ENCODE measurements around the gene KRTAP10-9.
"Not testable (repeated sequence)": the region's sequence is repeated elsewhere in the genome, so short reads cannot be mapped to it uniquely, and the experiment has no call there.

Gene KRTAP10-9

GRCh38 chr21:44644878-44645277, 18.0 kb downstream of the KRTAP10-9 start:
- DNase-seq: no peak

- DNase-seq: not testable (repeated sequence)
These were observed 19.7 kb downstream of the KRTAP10-9 start, which contains the start of gene KRTAP10-11 for GRCh38 chr21:44646366-44647221. Gene KRTAP10-11, plus strand, starts transcription at chr21:44646414. Its CDS starts 45 bp downstream, at chr21:44646459.

GRCh38 chr21:44647222-44647552, 20.3 kb downstream of the KRTAP10-9 start:
- no peak for DNase-seq

DNA sequence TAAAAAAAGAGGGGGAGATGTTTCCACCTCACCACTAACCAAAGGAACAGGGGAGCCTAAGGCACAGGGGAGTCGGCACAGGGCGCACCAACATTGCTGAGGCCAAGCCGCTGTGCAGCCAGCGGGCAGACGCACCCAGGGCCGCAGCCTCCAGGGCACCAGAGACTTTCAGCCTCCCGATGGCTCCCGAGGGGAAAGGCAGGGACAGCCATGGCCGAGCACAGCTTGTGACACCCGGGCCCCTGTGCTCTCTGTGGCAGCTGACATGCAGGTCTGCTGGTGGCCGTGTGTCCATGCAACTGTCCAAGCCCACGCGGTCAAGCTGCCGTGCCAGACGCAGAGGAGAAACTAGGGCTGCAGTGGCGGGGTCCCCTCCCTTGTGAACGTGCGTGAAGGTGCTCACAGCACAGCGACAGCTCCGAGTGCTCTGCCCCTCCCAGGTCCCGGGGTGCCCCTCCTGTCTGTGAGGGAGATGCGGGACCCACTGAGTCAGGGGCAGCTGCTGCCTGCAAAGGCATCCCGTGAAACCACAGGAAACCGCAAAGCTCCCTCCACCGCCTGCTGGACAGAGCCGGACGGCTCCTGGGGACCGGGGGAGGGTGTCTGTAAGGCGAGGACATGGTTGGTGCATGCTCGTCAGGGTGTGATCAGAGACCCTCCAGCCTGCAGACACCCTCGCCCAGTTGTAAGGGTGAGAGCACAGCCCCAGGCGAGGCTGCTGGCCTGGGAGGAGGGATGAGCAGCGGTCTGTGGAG, 21.8 kb downstream of the KRTAP10-9 start:
- DNase-seq: no peak

DNA sequence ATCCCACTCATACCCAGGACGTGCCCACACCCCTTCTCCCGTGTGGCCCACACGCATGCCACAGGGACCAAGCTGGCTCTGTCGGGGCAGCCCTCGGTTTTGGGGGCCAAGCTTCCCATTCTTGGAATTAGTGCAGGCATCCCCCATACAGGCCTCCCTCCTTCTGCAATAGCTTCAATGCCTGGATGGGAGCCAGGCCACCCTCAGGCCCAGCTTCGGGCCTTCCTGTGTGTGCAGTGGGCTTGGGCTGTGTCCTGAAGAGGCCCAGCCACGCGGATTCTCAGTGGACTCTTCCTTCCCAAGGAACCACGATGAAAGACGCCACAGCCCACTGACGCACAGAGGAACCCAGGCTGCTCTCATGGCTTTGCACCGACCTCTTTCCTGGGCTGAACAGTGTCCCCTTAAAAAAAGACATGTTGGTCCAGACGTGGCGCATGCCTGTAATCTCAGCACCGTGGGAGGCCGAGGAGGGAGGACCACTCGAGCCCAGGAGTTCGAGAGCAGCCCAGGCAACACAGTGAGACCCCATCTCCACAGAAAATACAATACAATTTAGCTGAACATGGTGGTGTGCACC, 22.7 kb downstream of the KRTAP10-9 start:
- DNase-seq: no peak

- DNase-seq: no peak
These were observed 23.5 kb downstream of the KRTAP10-9 start for GRCh38 chr21:44650265-44650972.

DNA sequence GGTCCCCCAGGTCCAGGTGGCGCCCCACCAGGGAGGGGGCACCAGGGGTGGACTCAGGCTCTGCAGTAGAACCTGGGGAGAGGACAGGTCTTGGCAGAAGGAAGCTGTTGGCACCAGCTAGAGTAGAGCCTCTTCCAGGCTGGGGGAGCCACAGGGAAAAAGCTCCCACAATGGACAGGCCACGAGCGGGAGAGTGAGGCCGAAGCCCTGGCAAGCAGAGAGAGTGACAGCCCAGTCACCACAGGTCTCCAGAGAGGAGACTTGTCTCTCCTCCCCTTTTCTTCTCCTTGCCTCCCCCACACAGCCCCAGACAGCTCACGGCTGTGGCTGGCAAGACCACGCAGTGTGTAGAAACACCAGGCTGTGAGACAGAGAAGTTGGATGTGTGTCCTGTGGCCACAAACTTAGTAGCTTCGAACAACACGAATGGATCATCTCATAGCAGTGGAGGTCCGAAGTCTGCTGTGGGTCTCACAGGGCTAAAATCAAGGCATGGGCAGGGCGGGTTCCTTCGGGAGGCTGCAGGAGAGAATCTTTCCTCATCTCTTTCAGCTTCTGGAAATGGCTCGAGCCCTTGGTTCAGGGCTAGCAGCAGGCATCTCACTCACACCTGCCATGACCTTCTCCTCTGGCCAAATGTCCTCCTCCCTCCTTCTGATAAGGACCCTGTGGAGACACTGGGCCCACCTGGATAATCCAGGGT, 24.2 kb downstream of the KRTAP10-9 start:
- no peak for DNase-seq

GRCh38 chr21:44653123-44653522, 26.2 kb downstream of the KRTAP10-9 start:
- DNase-seq: no peak

GRCh38 chr21:44653656-44654575, 27.0 kb downstream of the KRTAP10-9 start:
- DNase-seq: no peak

DNA sequence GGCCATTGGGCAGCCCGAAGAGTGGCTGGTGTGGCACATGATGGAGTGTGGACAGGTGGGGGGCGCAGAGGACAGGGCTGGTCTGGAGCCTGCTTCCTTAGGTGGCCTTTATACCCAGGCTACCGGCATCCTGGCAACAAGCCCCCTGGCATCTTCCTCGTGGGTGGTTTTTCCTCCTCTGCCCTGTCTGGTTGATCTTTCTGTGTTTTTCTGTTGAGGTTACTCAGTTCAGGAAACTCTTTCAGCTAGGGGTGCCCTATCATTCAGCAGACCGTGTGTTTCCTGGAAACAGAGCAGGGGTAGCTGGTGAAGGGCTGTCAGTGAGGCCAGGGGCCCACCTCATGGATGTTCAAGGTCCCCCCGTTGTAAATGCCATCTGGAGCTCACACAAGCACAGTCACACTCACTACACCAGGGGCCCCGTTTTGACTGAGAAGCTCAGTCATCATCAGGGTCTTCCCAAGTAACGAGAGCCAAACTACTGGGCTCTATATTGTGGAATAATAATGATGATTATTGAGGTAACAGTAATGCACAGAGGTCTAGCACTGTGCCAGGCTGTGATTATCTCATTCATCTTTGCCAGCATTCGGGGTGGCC, 27.8 kb downstream of the KRTAP10-9 start, which contains the start of gene KRTAP12-4:
Gene KRTAP12-4, minus strand, starts transcription at position 84 of the 600 bp plus-strand sequence. Its CDS starts 45 bp downstream, at position 39.
- DNase-seq: no peak

DNA sequence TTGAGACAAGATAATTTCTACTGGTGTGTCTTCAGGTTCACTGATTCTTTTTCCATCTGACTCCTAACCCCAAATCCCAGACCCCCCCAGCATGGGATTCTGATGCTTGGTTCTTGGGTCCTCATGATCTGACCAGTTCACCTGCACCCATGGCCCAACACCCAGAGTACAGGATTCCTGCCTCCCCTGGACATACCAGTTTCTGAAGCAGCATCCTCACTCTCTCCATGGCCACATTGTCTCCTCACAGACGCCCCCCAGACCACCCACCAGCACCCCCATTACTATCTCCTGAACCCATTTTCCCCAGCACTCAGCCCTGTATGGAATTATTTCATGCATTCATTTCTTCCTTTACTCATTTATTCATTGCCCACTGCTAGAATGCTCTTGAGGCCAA, 30.0 kb downstream of the KRTAP10-9 start:
- DNase-seq: no peak

GRCh38 chr21:44657635-44658540, 31.0 kb downstream of the KRTAP10-9 start, which contains the start of gene KRTAP12-3:
Gene KRTAP12-3, plus strand, starts transcription at chr21:44657932. Its CDS starts 48 bp downstream, at chr21:44657980.
- no peak for DNase-seq

DNA sequence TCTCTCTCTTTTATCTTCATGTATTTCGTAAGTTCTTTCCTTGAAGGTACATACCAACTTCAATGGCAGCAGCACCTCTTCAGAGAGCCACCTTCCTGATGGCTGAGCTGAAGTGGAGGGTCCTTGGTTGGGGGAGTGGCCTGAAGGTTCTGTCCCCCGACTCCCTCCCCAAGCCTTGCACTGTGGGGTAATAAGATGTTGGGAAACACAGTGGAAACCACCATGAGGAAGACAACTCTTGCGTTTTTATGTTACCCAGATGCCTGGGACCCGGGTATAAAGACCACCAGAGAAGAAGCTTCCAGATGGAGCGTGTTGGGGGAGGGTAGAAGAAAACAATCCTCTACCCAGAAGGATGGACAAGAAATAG, 31.6 kb downstream of the KRTAP10-9 start:
- no peak for DNase-seq

GRCh38 chr21:44658913-44659595, 32.2 kb downstream of the KRTAP10-9 start:
- no peak for DNase-seq

DNA sequence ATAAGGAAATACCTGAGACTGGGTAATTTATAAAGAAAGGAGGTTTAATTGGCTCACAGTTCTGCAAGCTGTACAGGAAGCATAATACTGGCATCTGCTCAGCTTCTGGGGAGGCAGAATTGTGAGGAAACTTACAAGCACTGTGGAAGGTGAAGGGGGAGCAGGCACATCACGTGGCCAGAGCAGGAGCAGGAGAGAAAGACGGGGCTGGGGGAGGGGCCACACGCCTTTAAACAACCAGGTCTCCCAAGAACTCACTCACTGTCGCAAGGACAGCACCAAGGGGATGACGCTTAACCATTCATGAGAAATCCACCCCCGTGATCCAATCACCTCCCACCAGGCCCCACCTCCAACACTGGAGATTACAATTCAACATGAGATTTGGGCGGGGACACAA, 34.7 kb downstream of the KRTAP10-9 start:
- not testable (repeated sequence) for DNase-seq

DNA sequence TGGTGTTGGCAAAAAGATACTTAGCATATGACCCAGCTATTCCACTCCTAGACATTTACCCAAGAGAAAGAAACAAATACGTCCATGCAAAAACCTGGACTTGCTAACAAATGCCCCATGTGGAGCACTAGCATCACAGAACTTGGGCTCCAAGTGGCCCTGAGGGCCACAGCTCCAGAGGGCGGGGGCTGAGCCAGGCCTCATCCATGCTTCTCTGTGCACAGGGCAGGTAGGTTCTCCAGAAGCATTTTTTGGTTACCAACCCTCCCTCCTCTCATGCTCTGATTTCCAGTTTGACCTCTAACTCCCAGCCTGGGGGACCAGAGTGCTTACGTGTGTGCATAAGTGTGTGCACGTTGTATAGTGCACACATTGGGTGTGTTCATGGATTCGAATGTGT, 37.8 kb downstream of the KRTAP10-9 start:
- DNase-seq: no peak

- no peak for DNase-seq
These were observed 39.8 kb downstream of the KRTAP10-9 start, which contains the start of gene KRTAP12-2 for GRCh38 chr21:44666401-44667320. Gene KRTAP12-2, minus strand, starts transcription at chr21:44666927. Its CDS starts 41 bp downstream, at chr21:44666886.

GRCh38 chr21:44667612-44668011, 40.7 kb downstream of the KRTAP10-9 start:
- DNase-seq: no peak
